Gastrocnemius medialis (tissue), 4 donors: ENCODE measurements around the gene IAH1. TPM values are rescaled to one million over a fixed set of nuclear protein-coding genes. Genes with fewer than 3 reads are reported as not detected.

Source experiments
- ATAC-seq, 2 donors: fragments of 150-250 bp; one replicate each; pipeline ENCODE4 v1.9.1; 2016
- DNase-seq, 2 donors: peaks; one replicate each; pipeline ENCODE4 v3.0.0-alpha.2; 2019
- H3K27ac ChIP-seq, 4 donors: fragments of 200-600 bp; sonication (generic); 1 replicate in 1 of 4; 2 replicates in 3 of 4; pipeline ENCODE4 v1.5.1; 2016 to 2018; ENCODE audit warnings: mild to moderate bottlenecking in 2 of 4, moderate library complexity in 1 of 4
- H3K27me3 ChIP-seq, 3 donors: fragments of 200-600 bp; sonication (generic) in 2 of 3; 1 replicate in 1 of 3; 2 replicates in 2 of 3; pipeline versions ENCODE4 v1.5.1 to v1.6.0; 2016 to 2019; ENCODE audit warnings: mild to moderate bottlenecking in 1 of 3, moderate library complexity in 1 of 3
- H3K36me3 ChIP-seq, 2 donors: fragments of 200-600 bp; sonication (generic) in 1 of 2; one replicate each; pipeline ENCODE4 v1.5.1; 2017 to 2018
- H3K4me1 ChIP-seq, 2 donors: fragments of 200-600 bp; sonication (generic) in 1 of 2; one replicate each; pipeline ENCODE4 v1.5.1; 2016 to 2017; ENCODE audit warnings: mild to moderate bottlenecking in 2 of 2
- H3K4me3 ChIP-seq, 4 donors: fragments of 200-600 bp; sonication (generic) in 3 of 4; 1 replicate in 1 of 4; 2 replicates in 3 of 4; pipeline ENCODE4 v1.5.1; 2016 to 2019; ENCODE audit warnings: mild to moderate bottlenecking in 2 of 4
- H3K9me3 ChIP-seq, 3 donors: fragments of 200-600 bp; sonication (generic) in 2 of 3; 1 replicate in 1 of 3; 2 replicates in 2 of 3; pipeline ENCODE4 v1.5.1; 2016 to 2019
- POLR2A ChIP-seq, 2 donors: fragments of 450-650 bp; IDR thresholded peaks; one replicate each; pipeline ENCODE4 v1.6.1; 2017; ENCODE audit warnings: antibody characterized with exemption in 2 of 2, mild to moderate bottlenecking in 2 of 2, moderate library complexity in 2 of 2
- in situ Hi-C, 4 donors: fragments of 200-750 bp; cut with MboI; loops; one replicate each; pipeline versions ENCODE4 v1.15.0 to v1.8.0; 2017; ENCODE audit warnings: low sequenced_read_pairs in 4 of 4
- intact Hi-C: fragments of 100-400 bp; cut with DNase I; formaldehyde crosslinking; loops from one replicate; pipeline ENCODE4 v1.15.1; 2023; ENCODE audit warnings: low total_unique reads
- total RNA-seq, 4 donors: library from RNA; depleted of rRNA; stranded (reverse); fragments of >200 nt; gene quantifications; one replicate each; pipeline versions ENCODE4 v1.1.0 to v1.2.3, GENCODE V29; 2016
- TF ChIP-seq, protein P1 (sequence below), 5 experiments: fragments of 450-650 bp in 3 of 5; fragments of 200-600 bp in 2 of 5; sonication (generic) in 2 of 5; IDR thresholded peaks in 4 of 5; conservative IDR thresholded peaks in 1 of 5; 1 replicate in 4 of 5; 2 replicates in 1 of 5; pipeline ENCODE4 v1.5.1; 2016 to 2019; ENCODE audit warnings: antibody characterized with exemption in 5 of 5, mild to moderate bottlenecking in 3 of 5, moderate library complexity in 3 of 5

The IAH1 gene
- total RNA-seq, 4 donors from 2014 or later: 15.8 to 45.9 (median 38.6) TPM

DNA sequence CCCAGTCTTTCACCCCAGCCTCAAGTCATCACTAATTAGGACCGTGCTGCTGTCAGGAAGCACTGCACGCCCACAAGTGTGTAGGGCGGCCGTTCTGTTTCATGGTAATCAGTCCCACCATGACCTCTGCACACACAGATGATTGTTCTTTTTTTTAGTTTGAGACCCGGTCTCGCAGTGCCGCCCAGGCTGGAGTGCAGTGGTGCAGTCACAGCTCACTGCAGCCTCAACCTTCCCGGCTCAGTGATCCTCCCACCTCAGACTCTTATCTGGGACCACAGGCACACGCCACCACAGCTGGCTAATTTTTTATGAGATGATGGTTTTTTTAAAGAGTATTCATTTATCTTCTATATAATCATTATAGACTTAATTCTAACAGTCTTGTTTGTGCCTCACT is 1.8 kb upstream of the IAH1 start:
- H3K27me3 ChIP-seq: no peaks in the 10 kb centered on the region
- ATAC-seq: no peak
- H3K4me1 ChIP-seq: peaks cover 13 to 29% of the 10 kb centered on the region in 2 donors
- in situ Hi-C loops: no loop called here
- intact Hi-C loops: loop anchor here (5.0 to 10.0 kb wide), 2 partner anchors 220 to 292 kb away; no protein-coding TSS in a partner anchor
- peaks cover 0 to 15% of the 10 kb centered on the region in 2 donors for H3K36me3 ChIP-seq
- no peak overlapping the region for H3K4me3 ChIP-seq
- DNase-seq: no peak
- TF ChIP-seq, protein P1, sequence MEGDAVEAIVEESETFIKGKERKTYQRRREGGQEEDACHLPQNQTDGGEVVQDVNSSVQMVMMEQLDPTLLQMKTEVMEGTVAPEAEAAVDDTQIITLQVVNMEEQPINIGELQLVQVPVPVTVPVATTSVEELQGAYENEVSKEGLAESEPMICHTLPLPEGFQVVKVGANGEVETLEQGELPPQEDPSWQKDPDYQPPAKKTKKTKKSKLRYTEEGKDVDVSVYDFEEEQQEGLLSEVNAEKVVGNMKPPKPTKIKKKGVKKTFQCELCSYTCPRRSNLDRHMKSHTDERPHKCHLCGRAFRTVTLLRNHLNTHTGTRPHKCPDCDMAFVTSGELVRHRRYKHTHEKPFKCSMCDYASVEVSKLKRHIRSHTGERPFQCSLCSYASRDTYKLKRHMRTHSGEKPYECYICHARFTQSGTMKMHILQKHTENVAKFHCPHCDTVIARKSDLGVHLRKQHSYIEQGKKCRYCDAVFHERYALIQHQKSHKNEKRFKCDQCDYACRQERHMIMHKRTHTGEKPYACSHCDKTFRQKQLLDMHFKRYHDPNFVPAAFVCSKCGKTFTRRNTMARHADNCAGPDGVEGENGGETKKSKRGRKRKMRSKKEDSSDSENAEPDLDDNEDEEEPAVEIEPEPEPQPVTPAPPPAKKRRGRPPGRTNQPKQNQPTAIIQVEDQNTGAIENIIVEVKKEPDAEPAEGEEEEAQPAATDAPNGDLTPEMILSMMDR (IDR thresholded peaks at IDR 0.05 in 4 of 5, conservative IDR thresholded peaks at IDR 0.05 in 1 of 5): no peak
- TF ChIP-seq POLR2A (IDR thresholded peaks at IDR 0.05): no peak
- H3K9me3 ChIP-seq: no peaks in the 10 kb centered on the region
- H3K27ac ChIP-seq: no peak overlapping the region

DNA sequence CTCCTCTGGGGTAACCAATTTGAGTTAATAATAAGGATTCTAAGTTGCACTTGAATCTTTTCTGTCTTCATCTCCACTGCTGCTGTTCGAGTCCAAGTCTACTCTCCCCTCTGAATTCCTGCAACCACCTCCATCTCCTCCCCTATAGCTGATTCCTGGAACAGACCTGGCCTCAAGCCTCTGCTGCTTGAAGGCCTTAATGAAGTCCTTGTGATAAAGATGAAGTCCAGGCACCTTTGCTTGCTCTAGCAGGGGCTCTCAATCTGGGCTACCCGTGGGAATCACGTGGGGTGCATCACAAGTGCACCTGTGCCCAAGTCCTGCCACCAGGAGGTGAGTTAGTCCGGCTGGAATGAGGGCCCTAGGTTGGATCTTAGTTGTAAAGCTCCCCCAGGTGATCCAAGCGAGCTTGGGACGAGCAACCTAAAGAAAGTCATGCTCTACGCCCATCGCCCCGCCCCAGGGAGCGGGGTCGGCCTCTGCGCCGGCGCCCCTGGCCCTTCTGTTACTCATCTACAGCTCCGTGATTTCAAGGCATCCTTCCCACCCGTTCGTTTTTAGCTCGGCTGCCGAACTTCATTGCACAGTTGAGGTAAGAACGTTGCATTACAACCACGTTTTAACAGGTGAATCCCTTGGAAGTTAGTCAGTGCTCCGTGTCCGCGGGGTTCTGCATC is 905 bp upstream of the IAH1 start:
- intact Hi-C loops: loop anchor here (5.0 to 10.0 kb wide), 2 partner anchors 219 to 291 kb away; no protein-coding TSS in a partner anchor
- ATAC-seq: no peak
- H3K9me3 ChIP-seq: no peaks in the 10 kb centered on the region
- peaks cover 21 to 38% of the 10 kb centered on the region in 2 donors for H3K4me1 ChIP-seq
- H3K27ac ChIP-seq: peak overlapping the region; percentile 80 to 92 (median 91)
- H3K27me3 ChIP-seq: no peaks in the 10 kb centered on the region
- peaks cover 0 to 15% of the 10 kb centered on the region in 2 donors for H3K36me3 ChIP-seq
- in situ Hi-C loops: no loop called here
- no peak for TF ChIP-seq POLR2A (IDR thresholded peaks at IDR 0.05)
- TF ChIP-seq, protein P1 (IDR thresholded peaks at IDR 0.05 in 4 of 5, conservative IDR thresholded peaks at IDR 0.05 in 1 of 5): no peak
- H3K4me3 ChIP-seq: peak overlapping the region; percentile 73 to 88 (median 79)
- DNase-seq: peak; percentile 7 to 33

DNA sequence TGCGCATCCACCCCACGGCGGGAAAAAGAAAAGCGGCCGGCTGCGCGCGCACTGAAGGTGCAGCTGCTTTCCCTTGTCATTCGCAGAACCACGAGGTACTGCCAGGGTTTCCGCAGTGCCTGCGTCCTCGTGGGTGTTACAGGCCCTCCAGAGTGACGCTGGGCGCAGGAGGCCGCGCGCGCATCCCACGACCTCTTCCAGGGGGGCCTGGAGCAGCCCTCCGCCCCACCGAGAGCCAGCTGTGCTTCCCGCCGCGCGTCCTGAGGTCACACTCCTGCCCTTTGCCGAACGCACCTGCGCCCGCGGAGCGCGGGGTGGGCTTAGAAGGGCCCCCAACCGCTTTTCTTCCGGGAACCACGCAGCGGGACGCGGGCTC is 378 bp upstream of the IAH1 start:
- in situ Hi-C loops: no loop called here
- H3K4me1 ChIP-seq: peaks cover 21 to 43% of the 10 kb centered on the region in 2 donors
- peak; percentile 13 to 39 for ATAC-seq
- intact Hi-C loops: loop anchor here (2.0 to 10.0 kb wide), 3 partner anchors 51 to 291 kb away; partner anchors contain the start of genes CPSF3 and ITGB1BP1
- H3K9me3 ChIP-seq: no peaks in the 10 kb centered on the region
- TF ChIP-seq, protein P1 (IDR thresholded peaks at IDR 0.05 in 4 of 5, conservative IDR thresholded peaks at IDR 0.05 in 1 of 5): no peak
- no peak for TF ChIP-seq POLR2A (IDR thresholded peaks at IDR 0.05)
- peak overlapping the region; percentile 73 to 88 (median 79) for H3K4me3 ChIP-seq
- H3K27me3 ChIP-seq: no peaks in the 10 kb centered on the region
- peaks cover 0 to 12% of the 10 kb centered on the region in 2 donors for H3K36me3 ChIP-seq
- peak overlapping the region; percentile 80 to 92 (median 91) for H3K27ac ChIP-seq
- peak; percentile 9 to 56 for DNase-seq

DNA sequence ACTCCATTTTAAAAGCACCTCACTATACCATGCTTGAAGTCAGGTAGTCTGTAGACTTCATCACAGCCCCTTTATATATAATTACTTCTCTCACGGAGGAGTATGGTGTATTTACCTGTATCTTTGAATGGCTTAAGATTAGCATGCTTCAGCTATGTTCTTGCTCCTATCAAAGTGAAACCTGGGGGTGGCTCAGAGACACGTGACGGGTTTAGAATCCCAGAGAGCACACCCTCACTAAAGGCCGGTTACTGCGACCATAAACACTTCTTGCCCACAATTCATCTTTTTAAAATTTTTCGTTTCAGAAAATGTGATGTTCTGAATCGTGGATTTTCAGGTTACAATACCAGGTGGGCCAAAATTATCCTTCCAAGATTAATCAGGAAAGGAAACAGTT is 3.6 kb downstream of the IAH1 start:
- Histone ChIP-seq H3K4me3 (no peak overlapping the region), H3K9me3 (no peaks in the 10 kb centered on the region), H3K27ac (peak overlapping the region in 3 of 4 donors; percentile 1 to 92 (median 25)), H3K36me3 (peaks cover 8 to 31% of the 10 kb centered on the region in 2 donors), H3K27me3 (no peaks in the 10 kb centered on the region), H3K4me1 (peaks cover 21 to 46% of the 10 kb centered on the region in 2 donors)
- TF ChIP-seq, protein P1 (IDR thresholded peaks at IDR 0.05 in 4 of 5, conservative IDR thresholded peaks at IDR 0.05 in 1 of 5): no peak
- no peak for TF ChIP-seq POLR2A (IDR thresholded peaks at IDR 0.05)
- DNase-seq (no peak), ATAC-seq (no peak)
- in situ Hi-C loops (no loop called here), intact Hi-C loops (loop anchor here (5.0 to 10.0 kb wide), 2 partner anchors 149 to 287 kb away; no protein-coding TSS in a partner anchor)
